GM08714 (cell line): ENCODE data around the gene OPN1SW.

Experiments
- H3K4me3 ChIP-seq: fragments of 200-500 bp; sonication (Bioruptor generic); 2 replicates; pipeline ENCODE4 v1.5.1; 2014; ENCODE audit warnings: mild to moderate bottlenecking, low read length, inconsistent platforms
- ZNF274 ChIP-seq: IDR thresholded peaks from 2 replicates; pipeline ENCODE4 v1.6.1; 2012; ENCODE audit warnings: mild to moderate bottlenecking, low read depth, low read length

Gene OPN1SW

DNA sequence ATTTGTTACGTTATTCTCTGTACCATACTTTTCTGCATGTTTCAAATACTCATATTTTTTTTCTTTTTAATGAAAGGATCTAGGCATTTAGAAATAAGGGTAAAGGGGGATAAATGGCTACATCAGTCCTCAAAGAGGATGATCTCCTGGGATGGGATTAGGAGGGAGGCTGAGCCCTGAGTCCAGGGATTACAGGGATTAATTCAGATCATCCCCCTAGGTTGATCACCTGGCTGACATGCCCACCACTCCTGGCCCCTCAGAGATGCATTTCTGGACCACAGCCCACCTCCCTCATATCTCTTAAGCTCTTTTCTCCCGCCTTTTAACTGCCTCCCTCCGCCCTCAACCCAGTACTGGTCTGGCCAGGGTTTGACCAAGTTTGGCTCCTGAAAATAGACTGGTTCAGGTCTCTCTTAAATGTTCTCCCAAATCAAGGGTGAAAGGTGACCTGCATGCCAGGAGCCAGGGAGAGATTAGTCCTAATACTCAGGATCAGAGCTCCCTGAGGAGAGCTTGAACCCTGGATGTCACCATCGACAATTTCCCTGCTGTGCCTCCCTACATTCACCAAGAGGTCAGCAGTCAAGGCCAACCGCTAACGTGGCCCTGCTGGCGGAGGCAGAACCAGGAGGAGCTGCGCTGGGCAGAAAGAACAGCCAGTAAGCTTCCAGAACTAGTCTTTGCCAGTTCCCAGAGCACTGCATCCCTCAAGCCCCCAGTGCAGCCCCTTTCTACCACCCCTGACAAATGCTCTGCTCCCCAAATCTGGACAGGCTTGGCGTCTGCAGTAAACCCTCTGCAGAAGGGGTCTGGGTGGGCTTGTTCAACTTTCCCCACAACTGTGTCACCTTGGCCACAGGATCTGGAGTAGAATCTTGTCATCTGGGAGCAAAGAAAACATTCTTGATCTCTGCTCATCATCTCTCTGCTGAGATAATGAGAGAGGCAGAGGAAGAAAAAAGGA is 13.1 kb upstream of the OPN1SW start:
- H3K4me3 ChIP-seq, result no peak overlapping the region

DNA sequence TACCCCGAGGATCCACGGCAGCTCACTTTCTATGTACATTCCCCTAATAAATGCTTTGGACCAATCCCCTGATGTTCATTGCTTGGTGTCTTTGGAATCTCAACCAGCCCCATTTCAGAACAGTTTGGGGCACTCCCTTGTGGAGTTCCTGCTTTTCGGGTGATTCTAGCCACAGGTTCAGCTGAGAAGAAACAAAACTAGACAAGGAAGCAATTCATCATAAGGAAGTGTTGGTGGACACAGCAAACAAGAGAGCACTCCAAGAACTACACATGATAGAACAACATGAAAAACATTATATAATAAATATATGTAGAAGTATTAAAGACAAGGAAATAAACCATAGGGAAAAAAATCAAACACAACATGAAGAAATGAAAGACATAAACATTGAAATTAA is 10.1 kb upstream of the OPN1SW start:
- TF ChIP-seq ZNF274, result no peak
- H3K4me3 ChIP-seq, result no peak overlapping the region

More for the DNA sequence above, 13.1 kb upstream of the OPN1SW start:
- TF ChIP-seq ZNF274, result no peak

DNA sequence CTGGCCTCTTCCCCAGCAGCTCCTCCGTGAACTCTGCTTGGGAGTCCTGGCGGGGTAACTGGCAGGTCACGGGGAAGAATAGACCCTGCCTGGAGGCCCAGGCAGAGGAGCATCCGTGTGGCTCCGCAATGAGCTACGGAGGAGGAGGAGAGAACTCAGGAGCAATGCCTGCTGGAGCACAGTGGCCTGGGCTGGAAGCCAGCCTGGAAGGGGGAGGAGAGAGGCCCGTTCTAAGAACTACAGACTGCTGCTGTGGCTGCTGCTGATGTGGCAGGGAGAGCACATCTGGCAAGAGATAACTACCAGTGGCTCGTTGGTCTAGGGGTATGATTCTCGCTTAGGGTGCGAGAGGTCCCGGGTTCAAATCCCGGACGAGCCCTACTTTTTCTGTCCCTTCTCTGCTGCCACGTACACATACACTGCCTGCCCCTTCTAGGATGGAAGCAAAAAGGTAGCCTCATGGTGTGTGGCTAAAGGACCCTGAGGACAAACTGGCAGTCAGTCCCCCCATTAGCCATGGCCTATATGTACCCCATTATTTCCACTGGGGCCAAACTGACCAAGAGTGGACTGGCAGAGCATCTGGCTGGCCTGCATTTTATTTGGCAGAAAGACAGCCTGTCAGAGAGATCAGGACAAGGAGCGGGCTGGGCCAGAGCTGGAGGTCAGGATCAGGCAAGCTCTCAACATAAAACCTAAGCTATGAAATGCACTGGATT is 7.7 kb upstream of the OPN1SW start:
- no peak overlapping the region for H3K4me3 ChIP-seq
- no peak for TF ChIP-seq ZNF274

DNA sequence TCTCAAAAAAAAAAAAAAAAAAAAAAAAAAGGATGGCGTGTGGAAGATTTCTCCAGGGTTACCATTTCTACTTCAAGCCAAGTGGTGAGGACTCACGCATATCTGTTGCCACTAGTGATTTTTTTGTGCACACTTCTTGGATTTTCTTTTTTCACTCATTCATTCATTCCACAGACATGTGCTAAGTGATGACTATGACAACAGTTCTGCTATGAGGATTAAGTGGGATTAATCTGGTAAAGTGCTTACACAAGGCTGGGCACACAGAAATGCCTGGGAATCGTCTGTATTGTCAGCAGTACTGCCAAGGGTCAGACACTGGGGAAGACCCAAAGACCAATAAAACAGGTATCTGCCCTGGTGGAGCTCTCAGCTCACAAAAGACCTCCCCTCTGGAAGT is 6.3 kb upstream of the OPN1SW start:
- H3K4me3 ChIP-seq, result no peak overlapping the region
- TF ChIP-seq ZNF274, result no peak

DNA sequence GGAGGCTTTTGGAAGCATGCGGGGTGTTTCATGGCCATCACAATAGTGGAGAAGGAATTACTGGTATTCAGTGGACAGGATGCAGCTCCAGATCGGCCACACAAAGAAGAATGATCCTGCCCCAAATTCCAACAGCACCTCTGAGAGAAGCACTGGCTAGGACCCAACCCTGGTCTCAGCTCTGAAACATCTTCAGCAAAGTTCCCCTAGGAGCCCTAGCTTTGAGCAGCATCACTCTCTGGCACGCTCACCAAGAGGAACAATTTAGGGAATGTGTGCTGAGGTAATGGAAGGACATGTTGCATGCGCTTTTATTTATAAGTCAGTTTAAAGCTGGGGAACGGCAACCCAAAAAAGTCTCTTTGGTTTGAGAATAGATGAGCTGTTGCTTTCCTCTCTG is 5.5 kb upstream of the OPN1SW start:
- no peak overlapping the region for H3K4me3 ChIP-seq
- no peak for TF ChIP-seq ZNF274

DNA sequence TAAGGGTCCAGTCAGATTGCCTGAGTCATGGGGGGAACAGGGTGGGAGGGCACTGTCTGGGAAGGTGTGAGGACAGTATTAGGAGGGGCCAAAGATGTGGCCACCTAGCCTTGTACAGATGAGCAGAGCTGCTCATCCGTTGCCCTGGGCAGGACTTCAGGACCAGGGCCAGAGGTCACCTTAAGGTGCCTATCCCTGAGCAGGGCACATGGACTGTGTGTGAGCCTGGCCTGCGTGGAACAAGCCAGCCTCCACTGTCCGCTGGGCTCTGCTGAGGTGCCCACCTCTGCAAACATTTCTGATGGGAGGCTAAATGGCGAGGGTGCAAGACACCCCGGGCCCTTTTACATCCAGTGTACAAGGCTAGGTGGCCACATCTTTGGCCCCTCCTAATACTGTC is 3.4 kb upstream of the OPN1SW start:
- TF ChIP-seq ZNF274, result no peak

DNA sequence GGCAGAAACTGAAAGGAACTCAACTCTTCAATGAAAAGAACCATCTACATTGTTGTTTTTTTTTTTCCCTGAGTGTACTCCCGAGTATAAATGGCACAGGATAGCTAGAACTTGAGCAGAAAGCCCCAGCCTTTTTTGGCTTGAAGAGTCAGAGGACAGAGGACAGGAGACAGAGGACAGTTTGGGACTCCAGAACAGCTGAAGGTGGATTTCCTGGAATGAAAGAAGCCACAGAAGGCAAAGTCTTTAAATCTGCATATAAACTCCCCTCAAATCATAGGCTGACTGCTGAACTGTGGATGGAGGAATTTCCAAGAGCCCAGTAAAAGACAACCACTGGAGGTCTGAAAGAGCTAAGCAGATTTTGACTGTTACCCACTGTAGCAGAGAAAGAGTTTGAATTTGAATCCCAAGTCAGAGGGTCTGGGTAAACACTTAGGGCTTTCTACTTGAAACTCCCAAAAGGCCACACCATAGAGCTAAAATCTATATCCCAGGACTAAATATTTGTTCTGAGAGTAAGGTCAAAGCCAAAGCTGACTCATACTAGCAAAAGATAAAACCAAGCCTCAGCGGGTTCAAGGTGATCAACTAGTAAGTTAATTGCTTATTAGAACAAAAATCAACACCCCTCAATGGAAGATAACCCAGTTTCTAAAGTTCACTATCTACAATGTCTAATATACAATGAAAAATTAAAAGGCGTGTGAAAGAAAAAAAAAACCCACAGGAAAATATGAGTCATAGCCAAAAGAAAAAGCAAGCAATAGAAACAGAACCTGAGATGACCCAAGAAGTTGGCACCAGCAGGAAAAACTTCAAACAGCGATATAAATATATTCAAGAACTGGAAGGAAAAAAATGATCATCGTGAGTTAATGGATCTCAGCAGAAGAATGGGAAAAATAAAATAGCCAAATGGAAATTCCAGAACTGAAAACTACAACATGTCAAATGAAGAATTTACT is 1.8 kb upstream of the OPN1SW start:
- TF ChIP-seq ZNF274, result no peak

More for the DNA sequence above, 3.4 kb upstream of the OPN1SW start:
- no peak overlapping the region for H3K4me3 ChIP-seq

DNA sequence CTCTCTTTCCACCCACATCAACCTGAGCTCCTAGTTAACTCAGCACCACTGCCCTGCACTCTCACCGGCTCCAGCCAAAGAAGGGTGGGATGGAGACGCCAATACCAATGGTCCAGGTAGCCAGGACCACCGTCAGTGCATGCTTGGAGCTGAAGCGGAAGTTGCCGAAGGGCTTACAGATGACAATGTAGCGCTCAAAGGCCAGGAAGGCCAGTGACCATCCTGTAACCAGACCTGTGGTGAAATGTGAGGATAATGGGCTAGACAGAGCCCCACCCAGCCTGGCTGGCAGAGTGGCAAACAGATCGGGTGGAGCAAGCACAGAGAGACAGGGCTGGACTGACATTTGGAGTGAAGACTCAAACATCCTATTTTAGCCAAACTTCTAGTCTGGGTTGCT is 673 bp downstream of the OPN1SW start:
- no peak for TF ChIP-seq ZNF274
- H3K4me3 ChIP-seq, result no peak overlapping the region

More for the DNA sequence above, 1.8 kb upstream of the OPN1SW start:
- H3K4me3 ChIP-seq, result no peak overlapping the region

DNA sequence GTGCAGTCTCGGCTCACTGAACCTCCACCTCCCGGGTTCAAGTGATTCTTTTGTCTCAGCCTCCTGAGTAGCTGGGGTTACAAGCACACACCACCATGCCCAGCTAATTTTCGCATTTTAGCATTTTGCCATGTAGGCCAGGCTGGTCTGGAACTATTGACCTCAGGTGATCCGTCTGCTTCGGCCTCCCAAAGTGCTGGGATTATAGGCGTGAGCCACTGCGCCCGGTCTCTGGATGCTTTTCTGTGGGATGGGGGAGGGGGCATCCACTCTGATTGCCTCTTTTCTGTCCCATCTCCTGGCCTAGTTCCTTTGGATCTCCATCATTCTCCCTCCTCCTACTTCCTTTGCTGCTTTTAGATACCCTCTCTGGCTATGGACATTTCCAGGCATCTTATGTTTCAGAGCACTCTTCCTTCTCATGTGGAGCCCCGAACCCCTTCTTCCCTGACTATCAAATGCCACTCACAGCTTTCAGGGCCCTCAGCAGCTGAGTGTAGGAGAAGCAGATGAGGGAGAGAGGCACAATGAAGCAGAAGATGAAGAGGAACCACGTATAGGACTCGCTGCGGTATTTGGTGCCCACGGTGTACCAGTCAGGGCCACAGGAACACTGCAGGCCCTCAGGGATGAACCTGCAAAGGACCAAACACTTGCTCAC is 1.4 kb downstream of the OPN1SW start:
- no peak overlapping the region for H3K4me3 ChIP-seq
- TF ChIP-seq ZNF274, result no peak

DNA sequence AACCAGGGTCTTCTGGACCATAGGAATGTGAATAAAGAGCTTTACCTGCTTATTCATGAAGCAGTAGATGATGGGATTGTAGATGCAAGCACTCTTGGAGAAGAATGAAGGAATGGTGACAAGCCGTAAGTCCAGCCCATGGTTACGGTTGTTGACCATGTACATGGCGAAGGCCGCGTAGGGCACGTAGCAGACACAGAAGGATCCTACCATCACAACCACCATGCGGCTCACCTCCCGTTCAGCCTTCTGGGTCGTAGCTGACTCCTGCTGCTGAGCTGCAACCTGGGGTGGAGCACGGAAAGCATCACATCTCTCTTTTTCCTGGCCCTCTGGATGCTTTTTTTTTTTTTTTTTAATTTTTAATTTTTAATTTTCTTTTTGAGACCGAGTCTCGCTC is 2.0 kb downstream of the OPN1SW start:
- TF ChIP-seq ZNF274, result no peak
- H3K4me3 ChIP-seq, result no peak overlapping the region

DNA sequence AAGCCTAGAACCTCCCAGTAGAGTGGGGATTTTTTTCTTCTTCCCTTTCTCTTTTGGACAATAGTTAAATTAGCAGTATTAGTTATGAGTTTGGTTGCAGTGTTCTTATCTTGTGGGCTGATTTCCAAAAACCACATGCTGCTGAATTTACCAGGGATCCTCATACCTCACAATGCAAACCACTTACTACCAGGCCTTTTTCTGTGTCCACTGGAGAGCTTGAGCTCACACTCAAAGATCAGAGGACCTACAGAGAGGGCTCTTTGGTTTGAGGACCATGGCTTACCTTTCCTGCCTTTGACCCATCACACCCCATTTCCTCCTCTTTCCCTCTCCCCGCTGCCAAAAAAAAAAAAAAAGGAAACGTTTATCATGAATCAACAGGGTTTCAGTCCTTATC is 5.4 kb downstream of the OPN1SW start:
- no peak overlapping the region for H3K4me3 ChIP-seq
- no peak for TF ChIP-seq ZNF274

DNA sequence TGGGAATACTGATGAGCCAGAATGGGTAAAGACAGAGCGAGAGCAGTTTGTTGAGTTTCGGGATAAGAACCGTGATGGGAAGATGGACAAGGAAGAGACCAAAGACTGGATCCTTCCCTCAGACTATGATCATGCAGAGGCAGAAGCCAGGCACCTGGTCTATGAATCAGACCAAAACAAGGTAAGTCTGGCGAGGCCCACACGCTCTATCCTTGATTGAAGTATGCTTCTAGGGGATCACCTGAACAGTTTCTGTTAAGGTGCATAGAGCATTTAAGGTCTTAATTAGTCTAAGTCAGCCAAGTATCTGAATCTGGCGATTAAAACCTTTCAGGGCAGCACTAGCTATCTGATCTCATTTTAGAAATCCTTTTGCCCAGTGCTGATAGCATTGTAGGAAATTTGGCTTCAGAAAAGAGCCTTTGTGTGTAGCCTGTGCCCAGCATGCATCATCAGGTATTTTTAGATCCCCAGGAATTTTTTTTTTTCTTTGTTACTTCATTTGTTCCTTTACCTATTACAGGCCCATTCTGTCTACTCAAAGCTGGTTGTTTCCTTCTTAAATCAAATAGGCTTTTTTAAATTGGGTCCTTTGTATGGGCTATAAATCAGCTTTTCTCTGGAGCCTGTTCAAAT is 8.0 kb downstream of the OPN1SW start:
- no peak overlapping the region for H3K4me3 ChIP-seq
- TF ChIP-seq ZNF274, result no peak

DNA sequence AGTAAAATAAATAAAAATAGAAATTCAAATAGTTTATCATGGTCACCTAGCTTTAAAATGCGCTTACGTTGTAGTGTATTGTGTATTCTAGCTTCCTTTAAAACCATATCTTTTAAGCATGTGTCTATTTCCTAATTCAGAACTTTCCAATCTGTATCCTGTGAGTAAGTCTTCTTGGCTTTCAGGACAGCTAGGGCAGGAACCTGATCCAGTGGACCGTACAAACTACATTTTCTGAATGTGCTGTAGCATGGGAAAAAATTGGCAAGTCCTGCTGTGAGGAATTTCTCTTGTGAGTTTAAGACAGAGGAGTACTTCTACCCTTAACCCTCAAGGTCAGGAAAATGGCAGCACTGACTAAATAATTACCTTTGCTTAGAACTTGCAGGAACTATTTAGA is 12.1 kb downstream of the OPN1SW start:
- no peak for TF ChIP-seq ZNF274
- H3K4me3 ChIP-seq, result no peak overlapping the region
